Omental fat pad (tissue), 4 donors: Measurements from ENCODE around the gene KCNB1. TPM values are rescaled to one million over a fixed set of nuclear protein-coding genes. Genes with fewer than 3 reads are reported as not detected.

ENCODE experiments used
- ATAC-seq: fragments of 150-250 bp; one replicate; pipeline ENCODE4 v1.9.1; 2016; ENCODE audit warnings: mild to moderate bottlenecking, moderate library complexity; ENCODE audit not compliant: low FRiP score
- DNase-seq: peaks from one replicate; pipeline ENCODE4 v3.0.0-alpha.2; 2019; ENCODE audit warnings: low spot score
- CTCF ChIP-seq, 3 donors: fragments of 450-650 bp; IDR thresholded peaks; one replicate each; pipeline ENCODE4 v1.5.1; 2016 to 2017; ENCODE audit warnings: antibody characterized with exemption in 3 of 3, mild to moderate bottlenecking in 3 of 3, moderate library complexity in 2 of 3
- total RNA-seq, 4 donors: library from RNA; depleted of rRNA; stranded (reverse); fragments of >200 nt; gene quantifications; one replicate each; pipeline ENCODE4 v1.1.0, GENCODE V29; 2016

KCNB1 gene
- total RNA-seq, 4 donors from 2014 or later, result 15.0 to 34.4 (median 22.9) TPM

DNA sequence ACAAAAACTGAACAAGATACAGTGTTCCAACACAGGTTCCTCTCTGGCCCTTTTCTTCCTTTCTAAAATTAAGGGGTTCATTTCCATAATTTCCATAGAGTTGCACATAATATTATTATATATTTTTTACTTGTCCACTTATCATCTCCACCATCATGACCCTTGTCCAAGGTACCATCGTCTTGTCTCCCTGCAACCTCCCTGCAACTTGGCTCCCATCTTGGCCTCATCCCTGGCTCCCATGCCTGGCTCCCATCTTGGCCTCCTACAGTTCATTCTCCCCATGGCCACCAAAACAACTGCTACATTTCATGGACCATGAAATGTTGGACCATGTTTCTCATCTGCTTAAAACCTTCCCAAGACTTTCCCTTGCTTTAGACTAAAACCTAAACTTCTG lies 3.1 kb upstream of the KCNB1 start:
- ATAC-seq, result no peak
- DNase-seq, result no peak
- TF ChIP-seq CTCF (IDR thresholded peaks at IDR 0.05), result no peak

- ATAC-seq (peak; percentile 94), DNase-seq (peak; percentile 56)
- TF ChIP-seq CTCF (IDR thresholded peaks at IDR 0.05), result peak in 1 of 3 donors; percentile 65
Observed at GRCh38 chr20:49484180-49485140, 2.0 kb upstream of the KCNB1 start.

DNA sequence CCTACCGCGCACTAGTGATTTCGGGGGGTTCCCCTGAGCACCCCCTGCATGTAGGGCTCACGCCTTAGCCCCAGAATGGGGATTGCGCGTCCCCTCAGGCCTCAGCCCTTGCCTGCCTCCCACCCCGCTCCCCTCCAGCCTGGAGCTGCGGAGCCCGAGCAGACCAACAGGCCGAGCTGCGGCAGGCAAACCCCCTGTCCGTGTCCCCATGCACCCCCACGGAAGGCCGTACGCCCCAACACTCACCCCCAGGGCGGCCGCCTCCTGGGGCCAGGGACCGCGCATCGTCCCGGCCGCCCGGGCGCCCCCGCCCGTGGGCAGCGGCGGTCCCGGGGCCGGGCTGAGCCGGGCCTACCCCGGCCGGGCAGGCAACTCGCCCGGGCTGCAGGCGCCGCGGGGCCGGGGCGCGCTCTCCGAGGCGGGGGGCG lies 1.2 kb upstream of the KCNB1 start:
- ATAC-seq (peak; percentile 25), DNase-seq (no peak)
- TF ChIP-seq CTCF (IDR thresholded peaks at IDR 0.05), result no peak

GRCh38 chr20:49483018-49483695 lies 689 bp upstream of the KCNB1 start:
- ATAC-seq (no peak), DNase-seq (no peak)
- no peak for TF ChIP-seq CTCF (IDR thresholded peaks at IDR 0.05)

DNA sequence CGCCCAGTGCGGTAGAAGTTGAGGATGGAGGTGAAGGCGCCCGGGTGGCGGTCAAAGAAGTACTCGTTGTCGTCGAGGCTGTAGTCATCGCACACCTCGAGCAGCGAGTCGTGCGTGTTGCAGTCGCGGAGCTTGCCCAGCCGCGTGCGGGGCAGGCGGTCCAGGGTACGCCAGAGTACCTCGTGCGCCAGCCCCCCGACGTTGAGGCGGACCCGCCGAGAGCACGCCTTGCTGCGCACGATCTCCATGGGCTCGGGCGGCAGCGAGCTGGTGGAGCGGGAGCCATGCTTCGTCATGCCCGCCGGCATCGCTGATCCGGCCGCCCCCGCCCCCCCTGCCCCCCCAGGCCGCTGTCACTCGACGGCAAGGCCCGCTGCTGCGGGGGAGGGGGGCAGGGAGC lies 295 bp downstream of the KCNB1 start:
- no peak for ATAC-seq

DNA sequence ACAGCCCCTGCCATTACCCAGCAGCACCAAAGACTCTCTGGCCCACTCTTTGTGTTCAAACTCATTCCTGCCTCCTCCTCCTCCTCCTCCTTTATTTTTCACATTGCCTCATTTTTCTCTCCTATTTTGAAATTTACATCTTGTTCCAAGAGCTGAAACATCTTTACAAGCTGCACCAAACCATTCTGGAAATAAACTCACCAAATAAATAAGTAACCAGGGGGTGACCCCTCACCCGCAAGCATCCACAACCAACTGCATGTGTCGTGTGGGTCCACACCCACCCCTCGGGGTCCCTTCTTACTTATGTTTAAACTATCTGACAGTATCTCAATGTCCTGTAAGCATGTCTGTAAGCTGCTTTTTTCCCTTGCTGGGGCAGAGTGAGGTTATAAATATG lies 1.4 kb downstream of the KCNB1 start:
- DNase-seq, result no peak

More for the DNA sequence above, 295 bp downstream of the KCNB1 start:
- TF ChIP-seq CTCF (IDR thresholded peaks at IDR 0.05), result no peak
- no peak for DNase-seq

More for the DNA sequence above, 1.4 kb downstream of the KCNB1 start:
- no peak for TF ChIP-seq CTCF (IDR thresholded peaks at IDR 0.05)
- no peak for ATAC-seq
